Stomach (tissue), 9 donors: ENCODE results near the gene CCSER1. TPM values are rescaled to one million over a fixed set of nuclear protein-coding genes. Genes with fewer than 3 reads are reported as not detected.
A peak's percentile ranks its signal among the peaks of the same experiment; 100 is the strongest.

Experiments used
- DNase-seq, 2 donors: peaks; one replicate each; pipeline versions ENCODE4 v3.0.0 to v3.0.0-alpha.2; 2013 to 2019
- H3K27ac ChIP-seq, 5 donors: fragments of 200-600 bp in 4 of 5; sonication (generic) in 4 of 5; one replicate each; pipeline ENCODE4 v1.5.1; 2013 to 2019; ENCODE audit warnings: mild to moderate bottlenecking in 1 of 5, moderate library complexity in 1 of 5
- H3K27me3 ChIP-seq, 3 donors: fragments of 200-600 bp; sonication (generic); one replicate each; pipeline ENCODE4 v1.5.1; 2017 to 2019; ENCODE audit warnings: mixed run types in 1 of 3
- H3K36me3 ChIP-seq, 4 donors: fragments of 200-600 bp; sonication (generic); 1 replicate in 3 of 4; 2 replicates in 1 of 4; pipeline ENCODE4 v1.5.1; 2016 to 2019
- H3K4me1 ChIP-seq, 4 donors: fragments of 200-600 bp; sonication (generic); one replicate each; pipeline ENCODE4 v1.5.1; 2016 to 2019
- H3K4me3 ChIP-seq, 4 donors: fragments of 200-600 bp; sonication (generic) in 3 of 4; one replicate each; pipeline ENCODE4 v1.5.1; 2016 to 2019; ENCODE audit warnings: mild to moderate bottlenecking in 1 of 4
- H3K9me3 ChIP-seq, 4 donors: fragments of 200-600 bp; sonication (generic); one replicate each; pipeline ENCODE4 v1.5.1; 2016 to 2019
- CTCF ChIP-seq, 7 experiments: fragments of 450-650 bp in 4 of 7; fragments of 200-600 bp in 3 of 7; sonication (generic) in 3 of 7; IDR thresholded peaks; one replicate each; pipeline ENCODE4 v1.5.1; 2016 to 2019; ENCODE audit warnings: antibody characterized with exemption in 7 of 7, control low read depth in 2 of 7, mild to moderate bottlenecking in 1 of 7
- EP300 ChIP-seq: sonication (generic); formaldehyde crosslinking; IDR thresholded peaks from one replicate; pipeline ENCODE4 v1.6.1; 2017; ENCODE audit warnings: antibody characterized with exemption
- POLR2A ChIP-seq, 4 donors: fragments of 450-650 bp; IDR thresholded peaks; one replicate each; pipeline ENCODE4 v1.6.1; 2016; ENCODE audit warnings: antibody characterized with exemption in 4 of 4, control low read depth in 2 of 4, mild to moderate bottlenecking in 1 of 4, moderate library complexity in 1 of 4
- POLR2AphosphoS5 ChIP-seq, 3 donors: sonication (generic); formaldehyde crosslinking; IDR thresholded peaks; one replicate each; pipeline ENCODE4 v1.6.1; 2016; ENCODE audit warnings: antibody characterized with exemption in 3 of 3
- whole genome bisulfite sequencing, 5 donors: extraction: QIAGEN DNeasy Blood & Tissue Kit in 3 of 5; methylation state at CpG; one replicate each; pipeline versions ENCODE4 v1.1.5 to v1.1.7; 2013 to 2018; 5-methylcytosine and 5-hydroxymethylcytosine counted together
- intact Hi-C: fragments of 100-400 bp; cut with DNase I; formaldehyde crosslinking; loops from one replicate; pipeline ENCODE4 v1.15.1; 2023; ENCODE audit warnings: low total_unique reads
- polyA plus RNA-seq, 3 donors: library from polyadenylated mRNA; stranded (reverse); fragments of 200-250 nt; gene quantifications; one replicate each; pipeline ENCODE4 v1.2.3, GENCODE V29; 2013
- total RNA-seq, 5 donors: library from RNA; depleted of rRNA; stranded (reverse); fragments of >200 nt; gene quantifications; one replicate each; pipeline versions ENCODE4 v1.1.0 to v1.2.3, GENCODE V29; 2014 to 2016
- donor health status: healthy with polysubstance abuse.
- donor health status: Bipolar disorder and iron deficiency.
- donor health status: healthy.

Gene CCSER1
- total and polyA plus RNA-seq, 8 donors: 0.33 to 149 (median 15.2) TPM

GRCh38 chr4:90841676-90842075 lies 714.5 kb downstream of the CCSER1 start:
- no peak for TF ChIP-seq EP300
- no peak for TF ChIP-seq POLR2AphosphoS5 (IDR thresholded peaks at IDR 0.05)
- TF ChIP-seq POLR2A (IDR thresholded peaks at IDR 0.05): no peak
- no peak for TF ChIP-seq CTCF (IDR thresholded peaks at IDR 0.05)
- H3K4me3 ChIP-seq: no peak overlapping the region
- no peaks in the 10 kb centered on the region for H3K27me3 ChIP-seq
- no peak for DNase-seq
- intact Hi-C loops: no loop called here
- no peaks in the 10 kb centered on the region for H3K4me1 ChIP-seq
- H3K27ac ChIP-seq: no peak overlapping the region
- no peaks in the 10 kb centered on the region for H3K36me3 ChIP-seq
- H3K9me3 ChIP-seq: no peaks in the 10 kb centered on the region
- WGBS, 5 donors: 42 to 87% (median 76%) methylated on average over 1 of the region's 1 CpG

- Histone ChIP-seq H3K4me3 (no peak overlapping the region), H3K27ac (no peak overlapping the region), H3K27me3 (no peaks in the 10 kb centered on the region), H3K4me1 (no peaks in the 10 kb centered on the region), H3K9me3 (no peaks in the 10 kb centered on the region), H3K36me3 (no peaks in the 10 kb centered on the region)
- 52 to 56% (median 54%) methylated on average over 2 of the region's 2 CpGs for WGBS, 5 donors
- intact Hi-C loops: no loop called here
- DNase-seq: no peak
- TF ChIP-seq POLR2AphosphoS5 (IDR thresholded peaks at IDR 0.05): no peak
- TF ChIP-seq CTCF (IDR thresholded peaks at IDR 0.05): no peak
- TF ChIP-seq POLR2A (IDR thresholded peaks at IDR 0.05): no peak
- no peak for TF ChIP-seq EP300
These were observed 715.8 kb downstream of the CCSER1 start for GRCh38 chr4:90842960-90843359.

GRCh38 chr4:90844241-90844640 lies 717.0 kb downstream of the CCSER1 start:
- intact Hi-C loops: no loop called here
- no peak overlapping the region for H3K27ac ChIP-seq
- H3K27me3 ChIP-seq: no peaks in the 10 kb centered on the region
- no peak overlapping the region for H3K4me3 ChIP-seq
- no peak for TF ChIP-seq EP300
- no peak for TF ChIP-seq CTCF (IDR thresholded peaks at IDR 0.05)
- TF ChIP-seq POLR2A (IDR thresholded peaks at IDR 0.05): no peak
- TF ChIP-seq POLR2AphosphoS5 (IDR thresholded peaks at IDR 0.05): no peak
- H3K4me1 ChIP-seq: no peaks in the 10 kb centered on the region
- no peaks in the 10 kb centered on the region for H3K36me3 ChIP-seq
- DNase-seq: no peak
- no peaks in the 10 kb centered on the region for H3K9me3 ChIP-seq

GRCh38 chr4:90845777-90846176 lies 718.6 kb downstream of the CCSER1 start:
- TF ChIP-seq POLR2A (IDR thresholded peaks at IDR 0.05) (no peak), POLR2AphosphoS5 (IDR thresholded peaks at IDR 0.05) (no peak), EP300 (no peak), CTCF (IDR thresholded peaks at IDR 0.05) (no peak)
- no peak for DNase-seq
- intact Hi-C loops: no loop called here

GRCh38 chr4:90852237-90852636 lies 725.0 kb downstream of the CCSER1 start:
- intact Hi-C loops: no loop called here
- no peaks in the 10 kb centered on the region for H3K9me3 ChIP-seq
- TF ChIP-seq EP300 (no peak), POLR2A (IDR thresholded peaks at IDR 0.05) (no peak), CTCF (IDR thresholded peaks at IDR 0.05) (no peak), POLR2AphosphoS5 (IDR thresholded peaks at IDR 0.05) (no peak)
- H3K4me3 ChIP-seq: no peak overlapping the region
- no peak overlapping the region for H3K27ac ChIP-seq
- no peaks in the 10 kb centered on the region for H3K4me1 ChIP-seq
- peak in 1 of 2 donors; percentile 20 for DNase-seq
- 63 to 75% (median 70%) methylated on average over 4 of the region's 4 CpGs for WGBS, 5 donors
- no peaks in the 10 kb centered on the region for H3K27me3 ChIP-seq
- H3K36me3 ChIP-seq: no peaks in the 10 kb centered on the region

More at GRCh38 chr4:90845777-90846176, 718.6 kb downstream of the CCSER1 start:
- Histone ChIP-seq H3K36me3 (no peaks in the 10 kb centered on the region), H3K4me3 (no peak overlapping the region), H3K9me3 (no peaks in the 10 kb centered on the region), H3K27ac (no peak overlapping the region), H3K27me3 (no peaks in the 10 kb centered on the region), H3K4me1 (no peaks in the 10 kb centered on the region)
